GM21447 (cell line): ENCODE results near the gene NR0B2.
"Not testable (repeated sequence)": the region's sequence is repeated elsewhere in the genome, so short reads cannot be mapped to it uniquely, and the experiment has no call there.

Experiments
- ATAC-seq: cut with Tn5 transposase; IDR thresholded peaks from one replicate; pipeline ENCODE4 v1.9.1; 2021; ENCODE audit not compliant: unreplicated experiment

Gene NR0B2

GRCh38 chr1:26889551-26890466 is 24.0 kb downstream of the NR0B2 start, which contains the start of gene GPN2:
GPN2 (minus strand) TSS chr1:26890283; CDS start chr1:26890096, 187 bp downstream.
- ATAC-seq = peak; percentile 87

GRCh38 chr1:26888231-26888630 is 25.5 kb downstream of the NR0B2 start:
- ATAC-seq = no peak

- ATAC-seq = no peak
These were observed 26.6 kb downstream of the NR0B2 start for GRCh38 chr1:26887125-26887524.

DNA sequence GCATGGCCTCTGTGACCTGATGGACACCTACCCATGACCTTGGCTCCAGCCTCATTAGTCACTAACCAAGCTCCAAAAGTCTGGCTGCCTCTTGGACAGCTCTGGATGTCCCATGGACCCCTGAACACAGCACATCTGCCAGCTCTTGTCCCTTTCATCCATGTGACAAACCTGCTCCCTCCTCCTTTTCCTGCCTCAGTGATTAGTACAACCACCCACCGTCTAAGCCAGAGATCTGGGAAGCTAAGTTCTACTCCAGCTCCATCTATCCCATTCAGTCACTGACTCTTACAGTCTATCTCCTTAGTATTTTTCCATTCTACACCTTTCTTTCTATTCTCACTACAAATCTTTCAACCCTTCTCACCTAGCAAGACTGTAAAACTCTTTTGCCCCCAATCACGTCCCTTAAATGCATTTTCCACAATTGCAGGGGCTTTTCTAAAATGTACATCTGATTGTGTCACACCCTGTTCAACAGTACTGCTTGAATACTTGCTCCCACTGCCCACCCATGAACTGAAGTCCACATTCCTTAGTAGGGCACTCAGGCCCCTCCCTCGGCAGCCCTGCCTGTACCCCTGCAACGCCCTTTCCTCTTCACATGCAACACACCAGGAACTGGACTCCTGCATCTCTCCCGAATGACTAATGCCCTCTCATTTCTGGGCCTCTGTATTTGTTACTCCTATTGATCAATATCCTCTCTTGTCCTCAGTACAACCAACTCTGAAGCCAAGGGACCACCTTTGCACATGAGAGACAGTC is 30.9 kb downstream of the NR0B2 start:
- ATAC-seq = no peak

DNA sequence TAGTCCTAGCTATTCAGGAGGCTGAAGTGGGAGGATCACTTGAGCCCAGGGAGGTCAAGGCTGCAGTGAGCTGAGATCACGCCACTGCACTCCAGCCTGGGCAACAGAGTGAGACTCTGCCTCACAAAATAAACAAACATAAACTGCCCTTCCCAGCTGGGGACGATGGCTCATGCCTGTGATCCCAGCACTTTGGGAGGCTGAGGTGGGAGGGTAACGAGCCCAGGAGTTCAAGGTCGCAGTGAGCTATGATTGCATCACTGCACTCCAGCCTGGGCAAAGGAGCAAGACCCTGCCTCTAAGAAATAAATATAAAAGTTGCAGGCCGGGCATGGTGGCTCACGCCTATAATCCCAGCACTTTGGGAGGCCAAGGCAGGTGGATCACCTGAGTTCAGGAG is 32.2 kb downstream of the NR0B2 start:
- not testable (repeated sequence) for ATAC-seq

DNA sequence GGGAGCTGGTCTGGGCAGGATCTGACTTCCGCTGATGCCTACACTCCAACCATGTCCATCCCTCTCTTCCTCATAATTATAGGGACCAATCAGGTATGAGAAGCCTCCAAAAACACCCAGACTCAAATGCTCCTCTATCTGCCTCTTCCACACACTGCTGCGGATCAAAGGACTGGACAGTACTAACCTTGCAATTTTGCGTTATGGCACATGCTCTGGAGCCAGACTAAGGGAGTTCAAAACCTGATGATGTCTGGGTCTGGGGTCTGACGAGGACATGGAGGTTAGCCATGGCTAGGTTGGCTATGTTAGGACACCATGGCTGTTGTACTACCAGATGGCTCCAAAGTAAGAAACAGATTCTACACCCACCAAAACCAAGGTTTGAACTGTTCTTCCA is 34.0 kb downstream of the NR0B2 start:
- no peak for ATAC-seq

DNA sequence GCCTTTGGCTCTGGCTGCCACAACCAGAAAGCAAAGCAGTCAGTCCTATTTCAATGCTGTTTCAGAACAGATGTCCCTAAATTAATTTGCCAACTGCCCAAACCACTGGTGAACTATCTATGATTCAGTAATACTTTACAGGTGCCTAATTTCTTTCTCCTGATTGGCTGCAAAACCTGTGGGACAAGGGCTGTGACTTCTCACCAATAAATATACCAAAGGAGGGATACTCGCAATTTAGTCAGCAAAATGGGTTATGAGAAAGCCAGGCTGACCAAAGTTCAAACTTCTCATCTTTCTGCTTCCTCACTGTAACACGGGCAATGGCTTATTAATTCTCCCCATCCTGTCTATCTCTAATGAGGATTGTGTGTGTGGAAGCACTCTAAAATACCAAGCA is 36.4 kb downstream of the NR0B2 start:
- no peak for ATAC-seq

DNA sequence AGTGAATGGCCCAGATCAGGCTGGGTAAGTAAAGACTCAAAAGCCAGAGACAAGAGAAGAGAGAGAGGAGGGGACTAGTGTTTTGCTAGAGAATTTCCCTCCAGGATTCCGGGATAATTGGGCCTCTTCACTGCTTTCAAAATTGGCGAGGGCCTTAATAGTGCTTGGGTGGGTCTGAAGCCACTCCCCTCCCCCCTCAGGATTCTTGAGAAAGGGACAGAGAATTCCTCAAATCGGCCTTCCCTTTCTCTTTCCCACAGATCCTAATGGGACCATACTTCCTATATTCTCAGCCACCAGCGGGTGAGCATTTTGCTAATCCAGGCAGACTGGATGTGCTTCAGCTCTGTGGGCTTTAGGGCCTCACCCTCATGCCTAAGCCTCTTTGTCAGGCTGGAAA is 38.9 kb downstream of the NR0B2 start:
- no peak for ATAC-seq

- ATAC-seq = not testable (repeated sequence)
These were observed 40.7 kb downstream of the NR0B2 start for GRCh38 chr1:26873097-26873496.

- peak; percentile 88 for ATAC-seq
These were observed 48.9 kb downstream of the NR0B2 start for GRCh38 chr1:26864610-26865480.

GRCh38 chr1:26863685-26864077 is 50.1 kb downstream of the NR0B2 start:
- ATAC-seq = no peak

DNA sequence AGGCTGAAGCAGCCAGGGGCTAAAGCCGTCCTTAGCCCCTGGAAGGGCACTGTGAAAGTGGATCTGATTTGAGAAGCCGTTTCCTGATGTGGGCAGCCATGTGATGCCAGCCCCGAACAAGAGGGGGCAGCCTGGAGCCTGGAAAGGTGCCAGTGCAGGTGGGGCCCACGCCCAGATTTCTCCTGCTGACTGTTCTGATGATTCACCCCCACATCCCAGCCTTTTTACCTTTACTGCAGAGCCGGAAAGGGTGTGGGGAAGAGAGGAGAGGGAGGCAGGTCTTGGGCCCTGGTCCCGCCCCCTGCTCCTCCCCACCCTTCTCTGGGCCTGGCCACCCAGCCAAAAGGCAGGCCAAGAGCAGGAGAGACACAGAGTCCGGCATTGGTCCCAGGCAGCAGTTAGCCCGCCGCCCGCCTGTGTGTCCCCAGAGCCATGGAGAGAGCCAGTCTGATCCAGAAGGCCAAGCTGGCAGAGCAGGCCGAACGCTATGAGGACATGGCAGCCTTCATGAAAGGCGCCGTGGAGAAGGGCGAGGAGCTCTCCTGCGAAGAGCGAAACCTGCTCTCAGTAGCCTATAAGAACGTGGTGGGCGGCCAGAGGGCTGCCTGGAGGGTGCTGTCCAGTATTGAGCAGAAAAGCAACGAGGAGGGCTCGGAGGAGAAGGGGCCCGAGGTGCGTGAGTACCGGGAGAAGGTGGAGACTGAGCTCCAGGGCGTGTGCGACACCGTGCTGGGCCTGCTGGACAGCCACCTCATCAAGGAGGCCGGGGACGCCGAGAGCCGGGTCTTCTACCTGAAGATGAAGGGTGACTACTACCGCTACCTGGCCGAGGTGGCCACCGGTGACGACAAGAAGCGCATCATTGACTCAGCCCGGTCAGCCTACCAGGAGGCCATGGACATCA is 50.7 kb downstream of the NR0B2 start, which contains the start of gene SFN:
SFN (plus strand) TSS at position 369 of the 904 bp plus-strand sequence; CDS start at position 433, 64 bp downstream.
- ATAC-seq = no peak

DNA sequence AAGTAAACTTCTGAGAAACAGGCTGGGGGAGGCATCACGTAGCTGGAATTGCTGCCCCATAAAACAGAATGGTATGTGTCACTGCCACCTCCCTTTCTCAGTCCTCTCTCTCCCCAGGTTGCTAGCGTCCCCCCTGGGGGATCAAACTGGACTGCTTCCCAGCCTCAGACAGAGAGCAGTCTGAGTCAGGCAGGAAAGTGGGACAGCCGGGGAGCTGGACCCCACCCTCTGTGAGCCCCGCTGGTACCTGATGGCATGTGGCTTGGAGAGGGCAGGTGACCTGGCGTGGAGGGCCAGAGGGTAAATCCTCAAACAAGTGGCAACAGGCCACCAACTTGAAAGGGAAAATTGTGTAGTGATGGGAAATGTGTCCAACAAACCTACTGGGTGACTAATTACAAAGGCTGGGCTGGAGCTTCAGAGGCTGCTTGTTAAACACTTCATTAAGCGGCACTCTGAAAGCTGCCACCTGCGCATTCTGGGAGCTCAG is 51.8 kb downstream of the NR0B2 start:
- no peak for ATAC-seq
